HepG2 (cell line): ENCODE data around the gene ERMAP. TPM values are rescaled to one million over a fixed set of nuclear protein-coding genes. Genes with fewer than 3 reads are reported as not detected.
"Not testable (repeated sequence)": the region's sequence is repeated elsewhere in the genome, so short reads cannot be mapped to it uniquely, and the experiment has no call there.

Experiments
- ATAC-seq: fragments of 200-7000 bp; cut with Tn5 transposase; 3 replicates; pipeline ENCODE4 v1.9.1; 2020; ENCODE audit warnings: mild to moderate bottlenecking, moderate library complexity
- BruUV-seq: library from RNA; stranded (reverse); fragments of 400-500 nt; replicated peaks from 2 replicates; lab custom pipeline; 2021; lab: Mats Ljungman, UMichigan
- CTCF ChIA-PET: fragments of 300-600 bp; formaldehyde crosslinking; extraction: SDS; loops from one replicate; lab custom pipeline; 2021; ENCODE audit warnings: low total read pairs, inconsistent platforms, low intra/inter-chr PET ratio; lab: Yijun Ruan, JAX
- POLR2A ChIA-PET: fragments of 350-600 bp; sonication (Branson Sonifier 250); formaldehyde crosslinking; loops from one replicate; lab custom pipeline; 2020; ENCODE audit warnings: antibody characterized with exemption, inconsistent platforms; lab: Yijun Ruan, JAX
- DNase-seq: peaks from one replicate; pipeline ENCODE4 v3.0.0-alpha.2; 2015; ENCODE audit warnings: low spot score
- FAIRE-seq: peaks from 3 replicates; lab custom pipeline; 2011; peaks lifted over from hg19 to GRCh38; lab: Jason Lieb, UNC
- H2AFZ ChIP-seq: one replicate; pipeline ENCODE4 v1.6.1; 2011; ENCODE audit warnings: low read length, inconsistent platforms
- H3K27ac ChIP-seq: fragments of 300-600 bp; 3 replicates; pipeline ENCODE4 v1.8.0; 2011; ENCODE audit warnings: mixed run types, mild to moderate bottlenecking, mixed read lengths, low read length, inconsistent platforms; ENCODE audit not compliant: insufficient read depth; ENCODE audit errors: extremely low read length
- H3K27me3 ChIP-seq, 2 experiments: fragments of 200-600 bp in 1 of 2; 2 replicates in 1 of 2; 3 replicates in 1 of 2; pipeline versions ENCODE4 v1.6.0 to v1.8.0; 2011; ENCODE audit warnings: low read length in 2 of 2, mild to moderate bottlenecking in 2 of 2, moderate library complexity in 2 of 2, inconsistent platforms in 1 of 2; ENCODE audit not compliant: insufficient read depth in 2 of 2, control insufficient read depth in 1 of 2
- H3K36me3 ChIP-seq, 2 experiments: fragments of 200-600 bp in 1 of 2; replicated peaks in 1 of 2; 2 replicates in 1 of 2; 3 replicates in 1 of 2; pipeline versions ENCODE4 v1.5.1 to v1.8.0; 2011; ENCODE audit warnings: low read length in 2 of 2, inconsistent platforms in 1 of 2; ENCODE audit not compliant: insufficient read depth in 2 of 2, control insufficient read depth in 1 of 2
- H3K4me1 ChIP-seq: 2 replicates; pipeline ENCODE4 v1.5.1; 2012; ENCODE audit warnings: low read length, inconsistent platforms; ENCODE audit not compliant: insufficient read depth
- H3K4me2 ChIP-seq: 2 replicates; pipeline ENCODE4 v1.6.0; 2011; ENCODE audit warnings: low read depth, low read length, inconsistent platforms
- H3K4me3 ChIP-seq, 3 experiments: fragments of 200-600 bp in 1 of 3; sonication (generic), shearing (Covaris generic) in 1 of 3; replicated peaks in 1 of 3; 2 replicates each; pipeline ENCODE4 v1.5.1; 2011 to 2016; ENCODE audit warnings: low read length in 3 of 3, inconsistent platforms in 2 of 3, low read depth in 2 of 3, mild to moderate bottlenecking in 2 of 3, control low read depth in 1 of 3, mixed read lengths in 1 of 3; ENCODE audit not compliant: insufficient read depth in 1 of 3
- H3K79me2 ChIP-seq: one replicate; pipeline ENCODE4 v1.6.1; 2011; ENCODE audit warnings: low read length, inconsistent platforms; ENCODE audit not compliant: insufficient read depth
- H3K9ac ChIP-seq: 2 replicates; pipeline ENCODE4 v1.6.0; 2011; ENCODE audit warnings: mild to moderate bottlenecking, low read depth, low read length, inconsistent platforms; ENCODE audit not compliant: insufficient read depth
- H3K9me3 ChIP-seq: 2 replicates; pipeline ENCODE4 v1.5.1; 2012; ENCODE audit warnings: mild to moderate bottlenecking, low read length
- H4K20me1 ChIP-seq: 2 replicates; pipeline ENCODE4 v1.6.0; 2011; ENCODE audit warnings: inconsistent platforms, mild to moderate bottlenecking, low read length, moderate library complexity; ENCODE audit not compliant: insufficient read depth
- ARNT2 ChIP-seq: sonication (generic); formaldehyde crosslinking; IDR thresholded peaks from 2 replicates; pipeline ENCODE4 v1.8.0; 2022; ENCODE audit warnings: mild to moderate bottlenecking, low read depth, missing genetic modification reagents, moderate library complexity
- IKZF4 ChIP-seq: sonication (generic); formaldehyde crosslinking; IDR thresholded peaks from 2 replicates; pipeline ENCODE4 v1.5.1; 2020; ENCODE audit warnings: borderline replicate concordance, mild to moderate bottlenecking, low read depth, missing genetic modification reagents; ENCODE audit errors: not compliant biosample characterization
- NCOA2 ChIP-seq: sonication (generic); formaldehyde crosslinking; IDR thresholded peaks from 2 replicates; pipeline ENCODE4 v1.8.0; 2022; ENCODE audit warnings: inconsistent platforms
- SOX6 ChIP-seq, 2 experiments: fragments of 450-650 bp in 1 of 2; sonication (generic) in 1 of 2; formaldehyde crosslinking in 1 of 2; IDR thresholded peaks; 2 replicates each; pipeline versions ENCODE4 v1.4.0 to v1.6.1; 2017 to 2020; ENCODE audit warnings: antibody characterized with exemption in 1 of 2, mild to moderate bottlenecking in 1 of 2, missing genetic modification reagents in 1 of 2
- TEAD3 ChIP-seq: optimal IDR thresholded peaks from 2 replicates; pipeline ENCODE3; 2016; ENCODE audit warnings: borderline replicate concordance
- XRCC5 ChIP-seq: fragments of 200-400 bp; formaldehyde crosslinking; optimal IDR thresholded peaks from 2 replicates; pipeline ENCODE3; 2017; ENCODE audit warnings: mild to moderate bottlenecking, low read length
- ZNF296 ChIP-seq: sonication (generic); formaldehyde crosslinking; conservative IDR thresholded peaks from 2 replicates; pipeline ENCODE4 v1.5.0; 2020; ENCODE audit warnings: mild to moderate bottlenecking, missing genetic modification reagents
- ZNF451 ChIP-seq: sonication (generic); formaldehyde crosslinking; IDR thresholded peaks from 2 replicates; pipeline ENCODE4 v1.5.0; 2020; ENCODE audit warnings: mild to moderate bottlenecking, missing genetic modification reagents
- ZNF710 ChIP-seq: sonication (generic); formaldehyde crosslinking; IDR thresholded peaks from 2 replicates; pipeline ENCODE4 v1.5.0; 2020; ENCODE audit warnings: mild to moderate bottlenecking, missing genetic modification reagents, borderline replicate concordance
- WGBS: methylation state at CpG from one replicate; pipeline ENCODE4 v1.1.6; 2017; ENCODE audit warnings: low lambda C conversion rate; 5-methylcytosine and 5-hydroxymethylcytosine counted together
- in situ Hi-C: cut with HindIII; loops from 2 replicates; pipeline ENCODE4 v1.10.0; 2017; ENCODE audit warnings: low pct_unique_long_range_greater_than_20kb; ENCODE audit not compliant: extremely low pct_ligation_motif_present
- intact Hi-C: fragments of 100-400 bp; cut with micrococcal nuclease; formaldehyde crosslinking; loops from one replicate; pipeline ENCODE4 v1.10.0; 2022; ENCODE audit not compliant: unreplicated experiment
- polyA plus RNA-seq, 8 experiments: library from polyadenylated mRNA; depleted of rRNA in 3 of 8; stranded (reverse) in 7 of 8; unstranded in 1 of 8; fragments of >200 nt; fragmentation: Illumina TruSeq in 4 of 8; extraction: Trizol in 4 of 8; gene quantifications; 2 replicates each; pipeline versions ENCODE4 v1.2.1 to v1.2.3, GENCODE V29; 2011 to 2016; ENCODE audit warnings: low read depth in 4 of 8, missing spikeins in 1 of 8, mixed read lengths in 1 of 8; ENCODE audit not compliant: insufficient read depth in 1 of 8
- total RNA-seq, 5 experiments: library from RNA; depleted of rRNA; stranded (reverse); fragments of >200 nt; fragmentation: Illumina TruSeq; extraction: Trizol; gene quantifications; 2 replicates each; pipeline ENCODE4 v1.2.3, GENCODE V29; 2016; ENCODE audit warnings: low read depth in 1 of 5

ERMAP gene
- total and polyA plus RNA-seq, 2 of the 13 experiments (the other 11 are each of a cell fraction or from before 2014, with no cell fraction given): 2.2 to 4.4 TPM

GRCh38 chr1:42807056-42807668 is 9.8 kb upstream of the ERMAP start (continued):
- TF ChIP-seq ZNF710 (CRISPR knock-in tag) (no peak), ZNF451 (CRISPR knock-in tag) (no peak), IKZF4 (CRISPR knock-in tag) (no peak), XRCC5 (no peak), TEAD3 (CRISPR knock-in tag) (no peak), NCOA2 (CRISPR knock-in tag) (no peak), SOX6 (IDR thresholded peaks at IDR 0.05) (no peak), SOX6 (CRISPR knock-in tag; IDR thresholded peaks at IDR 0.05) (no peak), ARNT2 (CRISPR knock-in tag) (no peak), ZNF296 (CRISPR knock-in tag) (no peak)

GRCh38 chr1:42814815-42815214 is 2.1 kb upstream of the ERMAP start:
- H3K4me3 ChIP-seq, H2AFZ ChIP-seq, H3K27ac ChIP-seq, POLR2A ChIA-PET, CTCF ChIA-PET, in situ Hi-C loops, H3K9ac ChIP-seq, H3K79me2 ChIP-seq, DNase-seq, H3K27me3 ChIP-seq, BruUV-seq, H3K36me3 ChIP-seq, H3K4me2 ChIP-seq, FAIRE-seq, H3K9me3 ChIP-seq, H4K20me1 ChIP-seq, ATAC-seq: not testable (repeated sequence)
- intact Hi-C loops: loop anchor here (5.0 kb wide), 1 partner anchor 48 kb away; the partner anchor contains the start of genes C1orf50 and P3H1
- peaks cover 24% of the 10 kb centered on the region for H3K4me1 ChIP-seq
- 100% methylated on average over 3 of the region's 3 CpGs for WGBS
